GM23338 (cell line): Measurements from ENCODE around the gene ABCC1. TPM values are rescaled to one million over a fixed set of nuclear protein-coding genes. Genes with fewer than 3 reads are reported as not detected.
A peak's percentile ranks its signal among the peaks of the same experiment; 100 is the strongest.

Experiments used
- ATAC-seq: fragments of 200-7000 bp; cut with Tn5 transposase; 3 replicates; pipeline ENCODE4 v1.9.1; 2020
- DNase-seq: peaks from one replicate; pipeline ENCODE4 v3.0.0-alpha.2; 2015; ENCODE audit warnings: low spot score
- H2AFZ ChIP-seq: fragments of 200-600 bp; sonication (generic); 2 replicates; pipeline ENCODE4 v1.8.0; 2016; ENCODE audit warnings: antibody characterized with exemption, mild to moderate bottlenecking, moderate library complexity
- H3F3A ChIP-seq: fragments of 200-600 bp; sonication (generic); replicated peaks from 2 replicates; pipeline ENCODE4 v1.8.0; 2017; ENCODE audit warnings: antibody characterized with exemption, mixed run types, low read depth
- H3K27ac ChIP-seq: fragments of 200-600 bp; sonication (generic); 2 replicates; pipeline ENCODE4 v1.6.1; 2016; ENCODE audit warnings: low read depth
- H3K27me3 ChIP-seq: fragments of 200-600 bp; sonication (generic); 2 replicates; pipeline ENCODE4 v1.8.0; 2016; ENCODE audit warnings: mild to moderate bottlenecking, mixed run types, moderate library complexity; ENCODE audit not compliant: insufficient read depth
- H3K36me3 ChIP-seq: fragments of 200-600 bp; sonication (generic); 2 replicates; pipeline ENCODE4 v1.8.0; 2016; ENCODE audit warnings: mild to moderate bottlenecking; ENCODE audit not compliant: insufficient read depth
- H3K4me1 ChIP-seq: fragments of 200-600 bp; sonication (generic); 2 replicates; pipeline ENCODE4 v1.8.0; 2016; ENCODE audit warnings: mild to moderate bottlenecking, moderate library complexity; ENCODE audit not compliant: insufficient read depth
- H3K4me2 ChIP-seq: fragments of 200-600 bp; sonication (generic); 2 replicates; pipeline ENCODE4 v1.7.1; 2017; ENCODE audit warnings: mixed run types
- H3K4me3 ChIP-seq: fragments of 200-600 bp; sonication (generic); 2 replicates; pipeline ENCODE4 v1.6.1; 2016; ENCODE audit warnings: mixed run types
- H3K79me2 ChIP-seq: fragments of 200-600 bp; sonication (generic); replicated peaks from 2 replicates; pipeline ENCODE4 v1.8.0; 2017; ENCODE audit warnings: mild to moderate bottlenecking; ENCODE audit not compliant: insufficient read depth
- H3K9me2 ChIP-seq: fragments of 200-600 bp; sonication (generic); 2 replicates; pipeline ENCODE4 v1.8.0; 2017; ENCODE audit not compliant: insufficient read depth
- H4K20me1 ChIP-seq: fragments of 200-600 bp; sonication (generic); replicated peaks from 2 replicates; pipeline ENCODE4 v1.8.0; 2017; ENCODE audit warnings: mild to moderate bottlenecking; ENCODE audit not compliant: insufficient read depth
- H3K27ac Mint-ChIP-seq: 2 replicates; pipeline ENCODE4 v1.8.0; 2020; ENCODE audit warnings: inconsistent platforms, mild to moderate bottlenecking, moderate library complexity, mixed read lengths
- H3K27me3 Mint-ChIP-seq: 3 replicates; pipeline ENCODE4 v1.8.0; 2022; ENCODE audit warnings: low read depth, mild to moderate bottlenecking, moderate library complexity, mixed read lengths, inconsistent platforms; ENCODE audit not compliant: insufficient read depth, poor library complexity
- H3K36me3 Mint-ChIP-seq: 3 replicates; pipeline ENCODE4 v1.8.0; 2021; ENCODE audit warnings: low read depth, mild to moderate bottlenecking, inconsistent platforms, moderate library complexity, mixed read lengths
- H3K4me1 Mint-ChIP-seq: 3 replicates; pipeline ENCODE4 v1.8.0; 2020; ENCODE audit warnings: mild to moderate bottlenecking, inconsistent platforms, mixed read lengths
- H3K4me3 Mint-ChIP-seq: 3 replicates; pipeline ENCODE4 v1.8.0; 2021; ENCODE audit warnings: moderate library complexity, mild to moderate bottlenecking, inconsistent platforms, mixed read lengths
- H3K9me3 Mint-ChIP-seq: 3 replicates; pipeline ENCODE4 v1.8.0; 2020; ENCODE audit warnings: moderate library complexity, mild to moderate bottlenecking, inconsistent platforms, mixed read lengths
- CTCF ChIP-seq, 2 experiments: fragments of 200-600 bp in 1 of 2; sonication (generic) in 1 of 2; conservative IDR thresholded peaks; 2 replicates each; pipeline versions ENCODE4 v1.5.1 to v1.6.1; 2016 to 2017; ENCODE audit warnings: antibody characterized with exemption in 2 of 2, low read depth in 2 of 2, mild to moderate bottlenecking in 2 of 2, moderate library complexity in 1 of 2
- ETS1 ChIP-seq: IDR thresholded peaks from 2 replicates; pipeline ENCODE4 v1.6.1; 2016; ENCODE audit warnings: antibody characterized with exemption
- EZH2 ChIP-seq: fragments of 200-600 bp; sonication (generic); IDR thresholded peaks from one replicate; pipeline ENCODE4 v1.8.0; 2017; ENCODE audit warnings: antibody characterized with exemption, mild to moderate bottlenecking, low read depth; ENCODE audit not compliant: unreplicated experiment
- EZH2phosphoT487 ChIP-seq: fragments of 200-600 bp; sonication (generic); IDR thresholded peaks from one replicate; pipeline ENCODE4 v1.8.1; 2018; ENCODE audit warnings: antibody characterized with exemption; ENCODE audit not compliant: unreplicated experiment
- JUNB ChIP-seq: IDR thresholded peaks from one replicate; pipeline ENCODE4 v1.6.1; 2016; ENCODE audit warnings: antibody characterized with exemption; ENCODE audit not compliant: unreplicated experiment
- NANOG ChIP-seq: IDR thresholded peaks from 2 replicates; pipeline ENCODE4 v1.6.1; 2016; ENCODE audit warnings: antibody characterized with exemption, borderline replicate concordance
- POLR2AphosphoS5 ChIP-seq: IDR thresholded peaks from 2 replicates; pipeline ENCODE4 v1.6.1; 2016; ENCODE audit warnings: antibody characterized with exemption, low read depth
- STAT1 ChIP-seq: IDR thresholded peaks from one replicate; pipeline ENCODE4 v1.6.1; 2016; ENCODE audit warnings: antibody characterized with exemption; ENCODE audit not compliant: unreplicated experiment
- ZNF114 ChIP-seq: fragments of 250-450 bp; sonication (Bioruptor Pico); IDR thresholded peaks from 2 replicates; pipeline ENCODE4 v1.5.0; 2020; ENCODE audit warnings: mild to moderate bottlenecking, moderate library complexity
- polyA plus RNA-seq: library from polyadenylated mRNA; unstranded; fragments of >200 nt; fragmentation: Nextera tagmentation; extraction: Ambion mirVana; gene quantifications from 2 replicates; pipeline ENCODE4 v1.2.1, GENCODE V29; 2016
- total RNA-seq: library from RNA; depleted of rRNA; stranded (reverse); fragments of >200 nt; shearing (Covaris generic); gene quantifications from 2 replicates; pipeline ENCODE4 v1.2.3, GENCODE V29; 2014

The ABCC1 gene
- total and polyA plus RNA-seq, 2 experiments from 2014 or later = 11.0 to 46.6 TPM

- Histone ChIP-seq H3K4me3 (no peak overlapping the region), H2AFZ (no peak overlapping the region), H3K4me1 (no peaks in the 10 kb centered on the region), H3K27me3 (no peaks in the 10 kb centered on the region), H3K27ac (no peak overlapping the region), H3F3A (no peaks in the 10 kb centered on the region), H3K36me3 (peaks cover 40% of the 10 kb centered on the region), H3K4me2 (no peak overlapping the region), H4K20me1 (no peaks in the 10 kb centered on the region; the same call in 1 of the 2 replicates), H3K9me2 (no peaks in the 10 kb centered on the region), H3K79me2 (no peaks in the 10 kb centered on the region)
- Mint-ChIP-seq H3K27me3 (peaks cover 5% of the 10 kb centered on the region), H3K27ac (peak overlapping the region; percentile 24), H3K4me3 (no peak overlapping the region), H3K36me3 (peaks cover 83% of the 10 kb centered on the region), H3K4me1 (no peaks in the 10 kb centered on the region), H3K9me3 (no peaks in the 10 kb centered on the region)
- DNase-seq (no peak), ATAC-seq (no peak)
- TF ChIP-seq EZH2 (no peak), NANOG (no peak), CTCF (conservative IDR thresholded peaks at IDR 0.05; ENCODE audit: low read depth in 2 of 2) (no peak), JUNB (no peak), ZNF114 (CRISPR knock-in tag) (no peak), STAT1 (no peak), POLR2AphosphoS5 (no peak), ETS1 (no peak), EZH2phosphoT487 (no peak)
Observed at GRCh38 chr16:16133943-16134604, 184.7 kb downstream of the ABCC1 start.

- Histone ChIP-seq H3K27ac (no peak overlapping the region), H2AFZ (no peak overlapping the region), H3K4me3 (no peak overlapping the region), H3K9me2 (no peaks in the 10 kb centered on the region), H3K4me2 (no peak overlapping the region), H3K27me3 (no peaks in the 10 kb centered on the region), H3F3A (no peaks in the 10 kb centered on the region), H3K36me3 (peaks cover 33% of the 10 kb centered on the region), H3K79me2 (no peaks in the 10 kb centered on the region), H4K20me1 (peaks cover 8% of the 10 kb centered on the region), H3K4me1 (no peaks in the 10 kb centered on the region)
- Mint-ChIP-seq H3K36me3 (peaks cover 91% of the 10 kb centered on the region), H3K4me1 (0 out of 3 replicates have a peak, but pooled peaks cover 3% of the 10 kb centered on the region), H3K4me3 (no peak overlapping the region), H3K27me3 (peaks cover 9% of the 10 kb centered on the region), H3K27ac (no peak overlapping the region), H3K9me3 (no peaks in the 10 kb centered on the region)
- DNase-seq (no peak), ATAC-seq (no peak)
- no peak for TF ChIP-seq JUNB
- no peak for TF ChIP-seq CTCF (conservative IDR thresholded peaks at IDR 0.05; ENCODE audit: low read depth in 2 of 2)
- TF ChIP-seq EZH2phosphoT487 = no peak
- no peak for TF ChIP-seq EZH2
- no peak for TF ChIP-seq ZNF114 (CRISPR knock-in tag)
Observed at GRCh38 chr16:16136588-16136987, 187.2 kb downstream of the ABCC1 start.
